Measurements from ENCODE around the gene KLHDC8B.

DNA sequence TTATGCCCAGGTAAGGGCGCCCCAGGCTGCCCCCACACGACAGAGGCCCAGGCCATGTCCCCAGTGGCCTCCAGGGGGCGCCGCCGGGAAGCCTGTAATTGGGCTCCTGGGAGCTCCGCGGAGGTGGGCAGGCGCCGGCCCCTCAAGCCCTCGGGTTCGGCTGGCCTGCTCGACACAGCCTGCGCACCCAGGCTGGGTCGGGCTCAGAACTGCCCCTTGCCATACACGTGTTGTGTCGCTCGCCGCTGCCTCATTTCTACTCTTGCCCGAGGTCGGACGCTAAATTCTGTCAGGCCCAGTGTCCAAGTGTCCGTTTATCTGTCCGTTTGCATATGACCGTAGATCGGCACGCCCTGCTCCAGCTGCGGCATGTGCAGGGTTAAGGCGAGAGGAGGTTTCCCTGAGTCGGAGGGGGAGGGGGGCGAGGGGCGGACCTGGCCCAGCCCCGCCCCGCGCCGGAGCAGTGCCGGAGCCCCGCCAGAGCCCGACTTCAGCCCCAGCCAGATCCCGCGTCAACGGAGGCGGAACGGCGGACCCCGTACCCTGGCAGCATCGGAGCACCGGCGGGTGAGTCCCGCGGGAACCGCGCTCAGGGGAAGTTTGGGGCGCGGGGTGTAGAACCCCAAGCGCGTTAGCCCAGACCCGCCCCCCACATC is at the start of gene KLHDC8B:
- TF ChIP-seq, protein P1, sequence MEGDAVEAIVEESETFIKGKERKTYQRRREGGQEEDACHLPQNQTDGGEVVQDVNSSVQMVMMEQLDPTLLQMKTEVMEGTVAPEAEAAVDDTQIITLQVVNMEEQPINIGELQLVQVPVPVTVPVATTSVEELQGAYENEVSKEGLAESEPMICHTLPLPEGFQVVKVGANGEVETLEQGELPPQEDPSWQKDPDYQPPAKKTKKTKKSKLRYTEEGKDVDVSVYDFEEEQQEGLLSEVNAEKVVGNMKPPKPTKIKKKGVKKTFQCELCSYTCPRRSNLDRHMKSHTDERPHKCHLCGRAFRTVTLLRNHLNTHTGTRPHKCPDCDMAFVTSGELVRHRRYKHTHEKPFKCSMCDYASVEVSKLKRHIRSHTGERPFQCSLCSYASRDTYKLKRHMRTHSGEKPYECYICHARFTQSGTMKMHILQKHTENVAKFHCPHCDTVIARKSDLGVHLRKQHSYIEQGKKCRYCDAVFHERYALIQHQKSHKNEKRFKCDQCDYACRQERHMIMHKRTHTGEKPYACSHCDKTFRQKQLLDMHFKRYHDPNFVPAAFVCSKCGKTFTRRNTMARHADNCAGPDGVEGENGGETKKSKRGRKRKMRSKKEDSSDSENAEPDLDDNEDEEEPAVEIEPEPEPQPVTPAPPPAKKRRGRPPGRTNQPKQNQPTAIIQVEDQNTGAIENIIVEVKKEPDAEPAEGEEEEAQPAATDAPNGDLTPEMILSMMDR (IDR thresholded peaks at IDR 0.05): peak; percentile 96
- TF ChIP-seq, protein P2, sequence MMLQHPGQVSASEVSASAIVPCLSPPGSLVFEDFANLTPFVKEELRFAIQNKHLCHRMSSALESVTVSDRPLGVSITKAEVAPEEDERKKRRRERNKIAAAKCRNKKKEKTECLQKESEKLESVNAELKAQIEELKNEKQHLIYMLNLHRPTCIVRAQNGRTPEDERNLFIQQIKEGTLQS (CRISPR knock-in tag; conservative IDR thresholded peaks at IDR 0.05): no peak
- TF ChIP-seq GABPB1 (CRISPR knock-in tag; IDR thresholded peaks at IDR 0.05): peak; percentile 38
